ENCODE data around the gene RAB3B.

DNA sequence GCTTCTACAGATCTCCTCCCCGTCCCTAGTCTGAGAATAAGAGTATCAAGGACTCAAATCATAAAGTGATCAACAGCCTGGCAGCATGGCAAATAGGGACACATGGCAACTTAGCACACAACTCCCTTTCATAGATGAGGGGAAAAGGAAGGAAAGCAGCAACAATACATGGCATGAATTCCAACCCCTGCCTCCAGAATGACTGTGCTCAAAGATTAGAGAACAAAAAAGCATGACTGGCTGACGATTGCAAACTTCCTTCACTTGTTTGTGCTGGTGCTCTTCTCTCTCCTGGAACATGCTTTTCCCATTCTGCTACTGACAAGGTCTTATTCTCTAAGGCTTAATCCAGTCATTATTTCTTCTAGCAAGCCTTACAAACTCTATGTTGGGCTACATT lies 31.6 kb upstream of the RAB3B start:
- TF ChIP-seq YY1 (IDR thresholded peaks at IDR 0.05; ENCODE audit: low read depth) (no peak), RAD21 (IDR thresholded peaks at IDR 0.05; ENCODE audit: low read depth) (no peak), EP300 (IDR thresholded peaks at IDR 0.05; ENCODE audit: borderline replicate concordance) (no peak)
- TF ChIP-seq, protein P1, sequence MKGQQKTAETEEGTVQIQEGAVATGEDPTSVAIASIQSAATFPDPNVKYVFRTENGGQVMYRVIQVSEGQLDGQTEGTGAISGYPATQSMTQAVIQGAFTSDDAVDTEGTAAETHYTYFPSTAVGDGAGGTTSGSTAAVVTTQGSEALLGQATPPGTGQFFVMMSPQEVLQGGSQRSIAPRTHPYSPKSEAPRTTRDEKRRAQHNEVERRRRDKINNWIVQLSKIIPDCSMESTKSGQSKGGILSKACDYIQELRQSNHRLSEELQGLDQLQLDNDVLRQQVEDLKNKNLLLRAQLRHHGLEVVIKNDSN (IDR thresholded peaks at IDR 0.05): no peak
- TF ChIP-seq, protein P2, sequence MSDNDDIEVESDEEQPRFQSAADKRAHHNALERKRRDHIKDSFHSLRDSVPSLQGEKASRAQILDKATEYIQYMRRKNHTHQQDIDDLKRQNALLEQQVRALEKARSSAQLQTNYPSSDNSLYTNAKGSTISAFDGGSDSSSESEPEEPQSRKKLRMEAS (IDR thresholded peaks at IDR 0.05): no peak

All from Ishikawa (cell line).